Measurements from ENCODE around the gene LPIN2.
"Not testable (repeated sequence)": the region's sequence is repeated elsewhere in the genome, so short reads cannot be mapped to it uniquely, and the experiment has no call there.

LPIN2 gene

GRCh38 chr18:3041843-3042242 is 28.9 kb upstream of the LPIN2 start:
- DNase-seq, result no peak

DNA sequence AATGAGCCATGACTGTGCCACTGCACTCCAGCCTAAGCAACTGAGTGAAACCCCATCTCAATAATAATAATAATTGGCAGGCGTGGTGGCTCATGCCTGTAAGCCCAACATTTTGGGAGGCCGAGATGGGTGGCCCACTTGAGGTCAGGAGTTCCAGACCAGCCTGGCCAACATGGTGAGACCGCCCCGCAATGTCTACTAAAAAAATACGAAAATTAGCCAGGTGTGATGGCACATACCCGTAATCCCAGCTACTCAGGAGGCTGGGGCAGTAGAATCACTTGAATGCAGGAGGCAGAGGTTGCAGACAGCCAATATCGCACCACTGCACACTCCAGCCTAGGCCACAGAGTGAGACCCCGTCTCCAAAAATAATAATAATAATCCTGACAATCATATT is 27.9 kb upstream of the LPIN2 start:
- no peak for DNase-seq

DNA sequence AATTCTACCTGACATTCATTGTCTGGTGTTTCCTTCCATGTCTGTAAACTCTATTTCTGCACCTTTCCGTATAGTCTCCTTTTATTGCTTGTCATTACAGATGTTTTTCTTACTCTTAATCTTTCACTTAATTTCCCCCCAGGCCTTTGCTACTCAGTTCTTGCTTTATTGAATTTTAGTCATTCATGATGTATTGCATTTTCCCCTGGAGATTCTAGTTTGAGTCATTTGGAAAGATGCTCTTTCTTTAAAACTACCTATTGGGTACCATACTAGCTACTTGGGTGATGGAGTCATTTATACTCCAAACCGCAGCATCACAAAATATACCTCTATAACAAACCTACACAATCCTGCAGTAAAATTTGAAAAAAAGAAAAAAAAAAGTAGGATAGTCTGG is 27.2 kb upstream of the LPIN2 start:
- DNase-seq, result no peak

DNA sequence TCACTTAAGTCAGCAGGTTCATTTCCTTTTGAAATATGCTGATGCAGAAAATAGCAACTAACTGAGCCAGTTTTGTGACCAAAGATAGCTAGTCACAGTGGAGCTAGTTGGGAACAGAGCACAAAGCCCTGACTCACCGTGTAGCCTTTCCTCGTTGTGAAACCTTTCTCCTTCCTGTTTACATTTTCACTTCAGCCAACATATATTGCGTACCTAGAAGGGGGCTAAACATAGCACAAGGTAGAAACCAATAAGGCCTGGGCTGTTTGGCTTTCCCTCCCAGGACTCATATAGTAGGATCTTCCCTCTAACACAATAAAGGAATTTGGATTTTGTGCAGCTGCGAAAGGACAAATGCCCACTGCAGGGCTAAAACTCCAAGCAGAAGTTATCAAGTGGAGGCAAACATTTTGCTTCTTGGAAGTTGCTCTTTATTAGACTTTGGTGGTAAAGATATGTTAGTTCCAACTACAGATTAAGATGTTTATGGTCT is 24.5 kb upstream of the LPIN2 start:
- peak; percentile 37 for DNase-seq

- no peak for DNase-seq
Observed at GRCh38 chr18:3036108-3036507, 23.2 kb upstream of the LPIN2 start.

DNA sequence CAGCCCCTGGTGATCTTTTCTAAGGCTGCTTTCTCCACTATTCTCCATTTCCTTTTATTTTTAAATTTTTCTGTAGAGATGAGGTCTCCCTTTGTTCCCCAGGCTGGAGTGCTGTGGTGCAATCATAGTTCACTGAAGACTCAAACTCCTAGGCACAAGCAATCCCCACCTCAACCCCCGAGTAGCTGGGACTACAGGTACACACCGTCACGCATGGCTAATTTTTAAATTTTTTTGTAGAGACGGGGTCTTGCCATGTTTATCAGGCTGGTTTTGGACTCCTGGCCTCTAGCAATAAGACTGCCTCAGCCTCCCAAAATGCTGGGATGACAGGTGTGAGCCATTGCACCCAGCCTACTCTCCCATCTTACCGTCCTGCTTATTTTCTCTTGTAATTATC is 22.7 kb upstream of the LPIN2 start:
- no peak for DNase-seq

DNA sequence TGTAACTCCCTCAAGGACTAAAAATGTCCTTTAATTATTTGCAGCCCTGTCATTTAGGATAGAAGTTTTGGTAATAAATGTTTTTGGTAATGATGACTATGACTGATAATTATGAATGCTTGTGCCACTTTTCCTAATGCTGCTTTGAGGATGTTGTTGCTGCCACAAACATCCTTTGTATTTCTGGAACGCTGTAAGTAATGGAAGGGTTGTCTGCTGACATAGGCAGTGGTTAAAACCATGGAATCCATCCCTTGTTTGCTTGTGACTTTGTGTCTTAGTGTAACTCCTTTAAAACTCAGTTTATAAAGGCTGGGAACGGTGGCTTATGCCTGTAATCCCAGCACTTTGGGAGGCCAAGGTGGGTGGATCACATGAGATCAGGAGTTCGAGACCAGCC is 19.8 kb upstream of the LPIN2 start:
- no peak for DNase-seq

- no peak for DNase-seq
Observed at GRCh38 chr18:3029215-3029952, 16.4 kb upstream of the LPIN2 start.

GRCh38 chr18:3028115-3028514 is 15.2 kb upstream of the LPIN2 start:
- DNase-seq, result not testable (repeated sequence)

DNA sequence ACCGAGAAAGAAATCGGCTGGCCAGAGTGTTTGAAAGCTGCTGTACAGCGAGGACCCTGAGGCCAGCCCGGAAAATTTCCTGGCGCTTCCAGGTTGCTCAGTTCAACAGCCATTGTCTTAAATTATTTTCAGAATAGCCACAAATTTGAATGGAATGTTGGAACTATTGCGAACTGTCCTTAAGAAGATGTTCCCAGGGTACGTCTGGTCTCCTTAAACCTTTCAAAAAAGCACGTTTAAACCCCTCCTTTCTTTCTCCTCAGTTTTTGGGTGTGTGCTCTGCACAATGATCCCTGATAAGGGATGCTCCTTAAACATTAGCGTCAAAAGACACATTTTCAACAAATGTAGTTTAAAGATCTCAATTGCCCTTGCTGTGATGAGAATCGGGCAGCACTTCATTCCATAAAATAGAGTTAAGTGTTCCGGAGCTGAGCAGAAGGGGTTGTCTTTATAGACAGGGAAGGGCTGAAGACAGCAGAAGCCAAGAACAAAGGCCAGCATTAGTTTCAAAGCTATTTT is 14.5 kb upstream of the LPIN2 start:
- no peak for DNase-seq

- DNase-seq, result no peak
Observed at GRCh38 chr18:3025544-3025943, 12.6 kb upstream of the LPIN2 start.

DNA sequence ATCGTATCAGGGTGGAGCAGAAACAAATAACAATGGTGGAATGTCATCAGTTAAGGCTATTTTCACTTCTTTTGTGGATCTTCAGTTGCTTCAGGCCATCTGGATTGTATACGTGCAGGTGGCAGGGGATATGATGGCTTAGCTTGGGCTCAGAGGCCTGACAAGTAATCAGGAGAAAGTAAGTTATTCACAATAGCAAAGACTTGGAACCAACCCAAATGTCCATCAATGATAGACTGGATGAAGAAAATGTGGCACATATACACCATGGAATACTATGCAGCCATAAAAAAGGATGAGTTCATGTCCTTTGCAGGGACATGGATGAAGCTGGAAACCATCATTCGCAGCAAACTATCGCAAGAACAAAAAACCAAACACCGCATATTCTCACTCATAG is 10.7 kb upstream of the LPIN2 start:
- not testable (repeated sequence) for DNase-seq

- DNase-seq, result no peak
Observed at GRCh38 chr18:3016585-3017297, 3.8 kb upstream of the LPIN2 start.

DNA sequence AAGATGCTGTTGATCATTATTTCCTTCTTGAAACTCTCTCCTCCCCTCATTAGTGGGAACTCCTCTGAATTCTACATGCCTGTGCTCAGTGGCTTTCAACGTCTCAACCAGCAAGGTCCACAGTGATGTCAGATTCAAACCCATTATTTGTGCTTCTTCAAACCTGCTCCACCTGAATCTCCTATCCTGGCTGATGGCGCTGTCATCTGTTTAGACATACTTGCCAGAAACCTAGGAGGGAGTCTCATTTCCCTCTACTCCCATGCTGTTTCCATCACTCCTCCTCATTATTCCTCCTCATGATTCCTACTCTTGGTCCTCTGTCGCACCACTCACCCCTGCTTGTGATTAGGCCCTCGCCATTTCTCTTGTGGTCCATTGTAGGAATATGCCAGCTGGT is 2.9 kb upstream of the LPIN2 start:
- no peak for DNase-seq

- DNase-seq, result no peak
Observed at GRCh38 chr18:3015204-3015592, 2.3 kb upstream of the LPIN2 start.

DNA sequence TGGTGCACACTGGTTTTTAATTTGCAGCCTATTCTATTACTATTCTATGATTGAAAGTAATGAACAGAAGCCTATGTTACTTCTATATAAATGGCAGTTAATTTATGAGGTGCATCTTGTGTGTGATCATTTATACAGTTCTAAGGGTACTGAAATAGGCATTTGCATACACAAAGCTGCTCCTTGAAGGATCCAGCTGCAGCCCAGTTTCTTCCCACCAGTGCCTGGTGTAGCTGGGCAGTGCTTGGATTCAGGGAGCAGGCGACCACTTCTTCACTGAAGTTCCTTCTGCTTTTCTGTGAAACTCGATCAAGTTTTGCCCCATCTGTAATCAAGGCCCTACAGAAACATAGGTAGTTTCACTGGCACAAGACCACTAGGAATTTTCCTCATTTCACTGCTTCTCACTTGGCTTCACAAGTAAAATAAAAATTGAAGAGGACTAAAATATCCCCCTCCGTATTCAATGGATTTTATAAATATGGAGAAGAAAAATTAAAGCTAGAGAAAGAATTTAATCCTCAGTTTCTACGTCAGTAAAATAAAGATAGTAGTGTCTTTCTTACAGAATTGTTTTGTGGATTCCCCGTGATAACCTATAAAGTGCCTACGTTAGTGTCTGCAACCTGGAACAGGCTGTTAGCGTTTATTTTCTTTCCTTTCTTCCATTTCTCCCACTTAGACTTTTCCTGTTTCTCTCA is 1.7 kb upstream of the LPIN2 start:
- DNase-seq, result no peak

GRCh38 chr18:3012136-3013023 is 564 bp downstream of the LPIN2 start:
- peak; percentile 61 for DNase-seq

GRCh38 chr18:3010086-3010485 is 2.9 kb downstream of the LPIN2 start:
- DNase-seq, result no peak

DNA sequence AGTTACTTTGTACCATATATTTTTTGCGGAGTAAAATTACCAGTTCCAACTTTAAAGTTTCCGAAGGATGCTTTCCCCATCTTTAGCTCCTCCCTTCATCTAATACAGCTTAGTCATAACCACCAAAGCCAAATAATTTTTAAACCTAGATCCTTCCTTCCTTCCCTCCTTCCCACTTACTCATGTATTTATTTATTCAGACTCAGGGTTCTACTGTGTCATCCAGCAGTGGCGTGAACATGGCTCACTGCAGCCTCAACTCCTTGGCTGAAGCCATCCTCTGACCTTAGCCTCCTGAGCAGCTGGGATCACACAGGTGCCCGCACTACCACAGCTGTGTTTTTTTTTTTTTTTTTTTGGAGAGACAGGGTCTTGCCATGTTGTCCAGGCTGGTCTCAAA is 4.4 kb downstream of the LPIN2 start:
- DNase-seq, result no peak

DNA sequence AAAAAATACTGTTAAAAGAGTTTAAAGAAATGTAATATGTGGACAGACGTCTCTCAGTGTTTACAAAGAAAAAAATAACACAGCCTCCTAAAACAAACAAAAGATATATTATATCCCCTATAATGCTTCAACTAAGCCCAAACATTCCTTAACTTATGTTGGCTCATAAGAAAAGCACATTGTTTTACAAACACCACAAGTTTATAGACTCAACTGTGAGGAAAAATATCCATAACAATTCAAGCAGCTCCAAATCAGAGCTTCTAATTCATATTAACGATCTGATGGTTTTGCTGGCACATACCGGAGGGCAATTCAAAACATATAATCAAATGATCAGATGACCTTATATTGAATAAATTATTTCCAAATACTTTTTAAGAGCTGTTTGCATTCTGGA is 5.5 kb downstream of the LPIN2 start:
- no peak for DNase-seq

- DNase-seq, result no peak
Observed at GRCh38 chr18:3005462-3005861, 7.5 kb downstream of the LPIN2 start.

GRCh38 chr18:3003766-3004165 is 9.2 kb downstream of the LPIN2 start:
- not testable (repeated sequence) for DNase-seq

DNA sequence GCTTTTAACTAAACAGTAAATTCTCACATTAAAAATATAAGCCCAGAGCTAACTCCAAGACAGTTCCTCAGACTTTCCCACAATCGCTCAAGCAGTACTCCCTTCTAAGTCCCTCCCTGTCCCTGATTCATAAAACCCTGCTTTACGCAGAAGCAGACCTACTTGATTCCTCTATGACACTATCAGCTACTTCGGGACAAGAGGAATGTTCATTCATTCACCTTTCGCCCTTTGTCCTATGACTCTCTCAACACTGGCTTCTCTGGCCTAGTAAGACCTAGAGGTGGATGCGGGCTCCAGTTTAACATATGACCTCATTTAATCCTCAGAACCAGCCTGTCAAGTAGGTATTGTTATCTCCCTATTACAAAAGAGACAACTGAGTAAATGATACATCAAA is 10.2 kb downstream of the LPIN2 start:
- no peak for DNase-seq

All from CD4-positive, alpha-beta T cell treated with Interleukin-6 for 4 hours (primary cell).